ENCODE results near the gene HS3ST3A1. TPM values are rescaled to one million over a fixed set of nuclear protein-coding genes. Genes with fewer than 3 reads are reported as not detected.

The HS3ST3A1 gene
- total RNA-seq, 1 experiment from 2014 or later = 3.4 TPM

- Mint-ChIP-seq H3K9me3 (no peaks in the 10 kb centered on the region), H3K36me3 (ENCODE audit: insufficient read depth in 1 of 3, low read depth in 3 of 3) (no peaks in the 10 kb centered on the region), H3K27me3 (ENCODE audit: low read depth) (no peaks in the 10 kb centered on the region), H3K4me3 (no peak overlapping the region), H3K4me1 (peaks cover 0 to 7% of the 10 kb centered on the region in 2 experiments; a peak in 1 of 4 replicates), H3K27ac (no peak overlapping the region; a peak in 1 of 7 replicates)
- Histone ChIP-seq H2BK12ac (ENCODE audit: insufficient read length, low read depth, low read length) (no peak overlapping the region), H4K5ac (ENCODE audit: insufficient read length, low read depth, low read length) (no peak overlapping the region), H3K27me3 (ENCODE audit: insufficient read depth, low read length) (no peaks in the 10 kb centered on the region), H2BK120ac (ENCODE audit: low read depth, low read length, poor library complexity, severe bottlenecking) (no peak overlapping the region), H2BK15ac (ENCODE audit: low read depth, low read length) (no peak overlapping the region), H3K79me2 (ENCODE audit: insufficient read depth, low read length) (no peaks in the 10 kb centered on the region), H3K23ac (ENCODE audit: insufficient read length, low read depth, low read length) (no peak overlapping the region), H3K4ac (ENCODE audit: low read depth, low read length) (no peak overlapping the region), H3K18ac (ENCODE audit: insufficient read length, low read depth, low read length) (no peak overlapping the region), H4K20me1 (ENCODE audit: control insufficient read depth, insufficient read depth, insufficient read length) (no peaks in the 10 kb centered on the region), H2AK5ac (ENCODE audit: insufficient read length, low read length) (no peak overlapping the region), H2AFZ (ENCODE audit: low read length) (no peak overlapping the region), H2BK5ac (ENCODE audit: insufficient read length, low read length) (no peak overlapping the region), H4K91ac (ENCODE audit: insufficient read length, low read depth, low read length) (no peak overlapping the region), H3K56ac (ENCODE audit: insufficient read length, low read depth, low read length) (no peak overlapping the region), H3K4me1 (ENCODE audit: insufficient read depth, low read length) (no peaks in the 10 kb centered on the region), H3K9ac (ENCODE audit: extremely low read depth, insufficient read length, low read length) (no peak overlapping the region), H3T11ph (ENCODE audit: low read length) (no peak overlapping the region), H2BK20ac (ENCODE audit: low read depth, low read length, poor library complexity, severe bottlenecking) (no peak overlapping the region), H3K27ac (ENCODE audit: insufficient read length, low read depth, low read length) (no peak overlapping the region), H3K4me2 (ENCODE audit: insufficient read depth, insufficient read length, low read length) (no peak overlapping the region), H3K9me3 (ENCODE audit: control insufficient read depth, low read depth, low read length) (no peaks in the 10 kb centered on the region), H4K8ac (replicated peaks; ENCODE audit: insufficient read length, low read depth, low read length) (no peak overlapping the region), H3K79me1 (ENCODE audit: insufficient read depth, low read depth, low read length, poor library complexity, severe bottlenecking) (no peaks in the 10 kb centered on the region), H3K14ac (ENCODE audit: insufficient read depth, low read length) (no peak overlapping the region), H3K23me2 (ENCODE audit: insufficient read length, low read depth, low read length, poor library complexity, severe bottlenecking) (no peaks in the 10 kb centered on the region)
- no CpG with 5 or more reads among the region's 4 CpGs for WGBS (ENCODE audit: extremely low coverage, insufficient read length, low lambda C conversion rate)
- TF ChIP-seq CTCF (conservative IDR thresholded peaks at IDR 0.05) = no peak
- DNase-seq = no peak
These were observed 48.5 kb upstream of the HS3ST3A1 start for GRCh38 chr17:13650096-13650675.
